HAP-1 (cell line): ENCODE data around the gene TBC1D13.
"Not testable (repeated sequence)": the region's sequence is repeated elsewhere in the genome, so short reads cannot be mapped to it uniquely, and the experiment has no call there.

ENCODE experiments used
- DNase-seq, 2 experiments: peaks; one replicate each; pipeline ENCODE4 v3.0.0-alpha.2; 2016 to 2020; ENCODE audit warnings: low spot score in 2 of 2
- H3K27me3 ChIP-seq: fragments of 250-450 bp; sonication (Bioruptor Pico); 2 replicates; pipeline ENCODE4 v1.5.1; 2020; ENCODE audit warnings: low read depth, mild to moderate bottlenecking, moderate library complexity
- H3K36me3 ChIP-seq: fragments of 250-450 bp; sonication (Bioruptor Pico); replicated peaks from 2 replicates; pipeline ENCODE4 v1.5.1; 2020; ENCODE audit warnings: mild to moderate bottlenecking
- H3K4me1 ChIP-seq: fragments of 250-450 bp; sonication (Bioruptor Pico); 2 replicates; pipeline ENCODE4 v1.5.1; 2020; ENCODE audit warnings: mild to moderate bottlenecking
- H3K4me3 ChIP-seq: fragments of 250-450 bp; sonication (Bioruptor Pico); 2 replicates; pipeline ENCODE4 v1.5.1; 2020; ENCODE audit warnings: mild to moderate bottlenecking, moderate library complexity
- H3K9me3 ChIP-seq: fragments of 250-450 bp; sonication (Bioruptor Pico); 2 replicates; pipeline ENCODE4 v1.5.1; 2020; ENCODE audit warnings: mild to moderate bottlenecking, moderate library complexity
- in situ Hi-C: fragments of 300-500 bp; cut with MboI; formaldehyde crosslinking; loops from 3 replicates; pipeline ENCODE4 v1.14.3; 2020; ENCODE audit warnings: low sequenced_read_pairs, inconsistent platforms, mixed read lengths

TBC1D13 gene

GRCh38 chr9:128794961-128795360, 7.9 kb downstream of the TBC1D13 start:
- H3K9me3 ChIP-seq, DNase-seq, in situ Hi-C loops, H3K27me3 ChIP-seq, H3K4me3 ChIP-seq, H3K4me1 ChIP-seq: not testable (repeated sequence)
- H3K36me3 ChIP-seq = peaks cover 40% of the 10 kb centered on the region

- Histone ChIP-seq H3K27me3 (no peaks in the 10 kb centered on the region), H3K4me1 (no peaks in the 10 kb centered on the region), H3K36me3 (peaks cover 28% of the 10 kb centered on the region), H3K9me3 (no peaks in the 10 kb centered on the region), H3K4me3 (no peak overlapping the region)
- DNase-seq = no peak
- in situ Hi-C loops = no loop called here
Measured at GRCh38 chr9:128798896-128799295, 11.8 kb downstream of the TBC1D13 start.

- Histone ChIP-seq H3K4me1 (no peaks in the 10 kb centered on the region), H3K4me3 (no peak overlapping the region), H3K27me3 (no peaks in the 10 kb centered on the region), H3K9me3 (no peaks in the 10 kb centered on the region), H3K36me3 (peaks cover 28% of the 10 kb centered on the region)
- in situ Hi-C loops = no loop called here
- no peak for DNase-seq
Measured at GRCh38 chr9:128800061-128800460, 13.0 kb downstream of the TBC1D13 start.

GRCh38 chr9:128802482-128802881, 15.4 kb downstream of the TBC1D13 start:
- H3K4me3 ChIP-seq = no peak overlapping the region
- DNase-seq = no peak
- H3K9me3 ChIP-seq = no peaks in the 10 kb centered on the region
- H3K27me3 ChIP-seq = no peaks in the 10 kb centered on the region
- in situ Hi-C loops = no loop called here
- peaks cover 37% of the 10 kb centered on the region for H3K36me3 ChIP-seq
- no peaks in the 10 kb centered on the region for H3K4me1 ChIP-seq

GRCh38 chr9:128805661-128806060, 18.6 kb downstream of the TBC1D13 start:
- Histone ChIP-seq H3K4me3 (no peak overlapping the region), H3K9me3 (no peaks in the 10 kb centered on the region), H3K36me3 (peaks cover 21% of the 10 kb centered on the region), H3K27me3 (no peaks in the 10 kb centered on the region), H3K4me1 (no peaks in the 10 kb centered on the region)
- in situ Hi-C loops = no loop called here
- no peak for DNase-seq

- no peaks in the 10 kb centered on the region for H3K27me3 ChIP-seq
- DNase-seq = no peak
- in situ Hi-C loops = no loop called here
- no peaks in the 10 kb centered on the region for H3K9me3 ChIP-seq
- peaks cover 20% of the 10 kb centered on the region for H3K36me3 ChIP-seq
- H3K4me1 ChIP-seq = no peaks in the 10 kb centered on the region
- no peak overlapping the region for H3K4me3 ChIP-seq
Measured at GRCh38 chr9:128807827-128808226, 20.8 kb downstream of the TBC1D13 start.

- Histone ChIP-seq H3K4me1 (no peaks in the 10 kb centered on the region), H3K4me3 (no peak overlapping the region), H3K9me3 (no peaks in the 10 kb centered on the region), H3K36me3 (peaks cover 13% of the 10 kb centered on the region), H3K27me3 (no peaks in the 10 kb centered on the region)
- in situ Hi-C loops = no loop called here
- no peak for DNase-seq
Measured at GRCh38 chr9:128808543-128808942, 21.5 kb downstream of the TBC1D13 start.

- Histone ChIP-seq H3K9me3 (no peaks in the 10 kb centered on the region), H3K36me3 (peaks cover 12% of the 10 kb centered on the region), H3K4me3 (no peak overlapping the region), H3K27me3 (no peaks in the 10 kb centered on the region), H3K4me1 (no peaks in the 10 kb centered on the region)
- in situ Hi-C loops = no loop called here
- no peak for DNase-seq
Measured at GRCh38 chr9:128809036-128809599, 22.1 kb downstream of the TBC1D13 start.

GRCh38 chr9:128809831-128810230, 22.8 kb downstream of the TBC1D13 start:
- Histone ChIP-seq H3K27me3 (no peaks in the 10 kb centered on the region), H3K4me3 (no peak overlapping the region), H3K9me3 (no peaks in the 10 kb centered on the region), H3K36me3 (peaks cover 12% of the 10 kb centered on the region), H3K4me1 (no peaks in the 10 kb centered on the region)
- in situ Hi-C loops = loop anchor here (10.0 kb wide), 1 partner anchor 75 kb away; no protein-coding TSS in a partner anchor
- DNase-seq = no peak

- Histone ChIP-seq H3K36me3 (peaks cover 5% of the 10 kb centered on the region), H3K4me1 (no peaks in the 10 kb centered on the region), H3K4me3 (no peak overlapping the region), H3K27me3 (no peaks in the 10 kb centered on the region), H3K9me3 (no peaks in the 10 kb centered on the region)
- in situ Hi-C loops = loop anchor here (10.0 kb wide), 1 partner anchor 76 kb away; no protein-coding TSS in a partner anchor
- DNase-seq = no peak
Measured at GRCh38 chr9:128810873-128811272, 23.8 kb downstream of the TBC1D13 start.

GRCh38 chr9:128818099-128818838, 31.2 kb downstream of the TBC1D13 start, which contains the start of gene ENDOG:
Gene ENDOG (plus strand): TSS chr9:128818500. CDS start chr9:128818685, 185 bp downstream.
- no peaks in the 10 kb centered on the region for H3K9me3 ChIP-seq
- DNase-seq = peak; percentile 98 to 99
- peaks cover 19% of the 10 kb centered on the region for H3K36me3 ChIP-seq
- no peaks in the 10 kb centered on the region for H3K27me3 ChIP-seq
- in situ Hi-C loops = loop anchor here (10.0 kb wide), 1 partner anchor 83 kb away; no protein-coding TSS in a partner anchor
- H3K4me3 ChIP-seq = peak within 1 kb of the TSS; percentile 47
- H3K4me1 ChIP-seq = peaks cover 10% of the 10 kb centered on the region

GRCh38 chr9:128818839-128819715, 32.0 kb downstream of the TBC1D13 start:
- H3K9me3 ChIP-seq = no peaks in the 10 kb centered on the region
- H3K36me3 ChIP-seq = peaks cover 27% of the 10 kb centered on the region
- in situ Hi-C loops = loop anchor here (10.0 kb wide), 1 partner anchor 84 kb away; no protein-coding TSS in a partner anchor
- peak in 1 of 2 experiments; percentile 56 for DNase-seq
- peak overlapping the region; percentile 47 for H3K4me3 ChIP-seq
- H3K4me1 ChIP-seq = peaks cover 10% of the 10 kb centered on the region
- H3K27me3 ChIP-seq = no peaks in the 10 kb centered on the region

- peaks cover 35% of the 10 kb centered on the region for H3K36me3 ChIP-seq
- no peaks in the 10 kb centered on the region for H3K27me3 ChIP-seq
- H3K4me1 ChIP-seq = peaks cover 10% of the 10 kb centered on the region
- H3K9me3 ChIP-seq = no peaks in the 10 kb centered on the region
- DNase-seq = peak; percentile 36 to 70
- in situ Hi-C loops = loop anchor here (10.0 kb wide), 1 partner anchor 85 kb away; no protein-coding TSS in a partner anchor
- peak overlapping the region; percentile 47 for H3K4me3 ChIP-seq
Measured at GRCh38 chr9:128819716-128820664, 32.9 kb downstream of the TBC1D13 start.
